PC-3 (cell line): ENCODE measurements around the gene RFTN1. TPM values are rescaled to one million over a fixed set of nuclear protein-coding genes. Genes with fewer than 3 reads are reported as not detected.

Experiments used
- ATAC-seq: fragments of 200-7000 bp; cut with Tn5 transposase; 2 replicates; pipeline ENCODE4 v1.9.1; 2020; ENCODE audit warnings: mild to moderate bottlenecking, moderate library complexity
- BruUV-seq: library from RNA; stranded (reverse); fragments of 400-500 nt; replicated peaks from 2 replicates; lab custom pipeline; 2021; lab: Mats Ljungman, UMichigan
- CTCF ChIA-PET: fragments of 300-600 bp; sonication (Branson Sonifier 250); formaldehyde crosslinking; loops from one replicate; lab custom pipeline; 2022; ENCODE audit warnings: antibody characterized with exemption; lab: Charles Lee
- POLR2A ChIA-PET: fragments of 300-600 bp; sonication (Branson Sonifier 250); formaldehyde crosslinking; loops from one replicate; lab custom pipeline; 2022; ENCODE audit warnings: antibody characterized with exemption; ENCODE audit not compliant: unreplicated experiment; lab: Charles Lee
- DNase-seq: peaks from one replicate; pipeline ENCODE4 v3.0.0-alpha.2; 2015
- H2AFZ ChIP-seq: fragments of 300-600 bp; sonication (generic); 2 replicates; pipeline ENCODE4 v1.6.0; 2016; ENCODE audit warnings: antibody characterized with exemption, low read length
- H3F3A ChIP-seq: fragments of 300-600 bp; sonication (generic); one replicate; pipeline ENCODE4 v1.6.0; 2017; ENCODE audit warnings: antibody characterized with exemption, low read length, control low read depth, mild to moderate bottlenecking; ENCODE audit not compliant: unreplicated experiment
- H3K27ac ChIP-seq: fragments of 300-600 bp; sonication (generic); 2 replicates; pipeline ENCODE4 v1.5.1; 2016; ENCODE audit warnings: mild to moderate bottlenecking, low read length
- H3K27me3 ChIP-seq: fragments of 300-600 bp; sonication (generic); 2 replicates; pipeline ENCODE4 v1.6.1; 2016; ENCODE audit warnings: low read length, mixed read lengths
- H3K36me3 ChIP-seq: fragments of 300-600 bp; sonication (generic); 2 replicates; pipeline ENCODE4 v1.6.1; 2016; ENCODE audit warnings: low read depth, mixed run types, low read length, mixed read lengths
- H3K4me1 ChIP-seq: fragments of 300-600 bp; sonication (generic); 2 replicates; pipeline ENCODE4 v1.5.1; 2016; ENCODE audit warnings: low read length; ENCODE audit not compliant: insufficient read depth
- H3K4me2 ChIP-seq: fragments of 300-600 bp; sonication (generic); 2 replicates; pipeline ENCODE4 v1.6.0; 2016; ENCODE audit warnings: low read length
- H3K4me3 ChIP-seq: fragments of 300-600 bp; sonication (generic); 2 replicates; pipeline ENCODE4 v1.5.1; 2016; ENCODE audit warnings: mild to moderate bottlenecking, low read length, mixed read lengths
- H3K79me2 ChIP-seq: fragments of 300-600 bp; sonication (generic); 2 replicates; pipeline ENCODE4 v1.6.1; 2017; ENCODE audit warnings: low read length, mixed read lengths
- H3K9ac ChIP-seq: fragments of 300-600 bp; sonication (generic); 2 replicates; pipeline ENCODE4 v1.6.0; 2016; ENCODE audit warnings: mild to moderate bottlenecking, low read length
- H3K9me2 ChIP-seq: fragments of 300-600 bp; sonication (generic); replicated peaks from 2 replicates; pipeline ENCODE4 v1.6.1; 2016; ENCODE audit warnings: mixed run types, low read length, mixed read lengths
- H3K9me3 ChIP-seq: fragments of 300-600 bp; sonication (generic); 2 replicates; pipeline ENCODE4 v1.6.1; 2016; ENCODE audit warnings: low read length, mixed read lengths
- H4K20me1 ChIP-seq: fragments of 300-600 bp; sonication (generic); 2 replicates; pipeline ENCODE4 v1.6.1; 2016; ENCODE audit warnings: low read length, mixed read lengths
- CTCF ChIP-seq: fragments of 300-600 bp; sonication (generic); conservative IDR thresholded peaks from 2 replicates; pipeline ENCODE4 v1.5.1; 2017; ENCODE audit warnings: antibody characterized with exemption, low read depth, mild to moderate bottlenecking, low read length
- EZH2 ChIP-seq: fragments of 300-600 bp; sonication (generic); IDR thresholded peaks from one replicate; pipeline ENCODE4 v1.6.1; 2017; ENCODE audit warnings: antibody characterized with exemption, mild to moderate bottlenecking, low read length; ENCODE audit not compliant: unreplicated experiment
- EZH2phosphoT487 ChIP-seq: fragments of 300-600 bp; sonication (generic); IDR thresholded peaks from 2 replicates; pipeline ENCODE4 v1.6.1; 2018; ENCODE audit warnings: mild to moderate bottlenecking, antibody characterized with exemption, low read length, borderline replicate concordance
- intact Hi-C: fragments of 100-400 bp; cut with micrococcal nuclease; formaldehyde crosslinking; loops from 2 replicates; pipeline ENCODE4 v1.9.0; 2023
- total RNA-seq: library from RNA; depleted of rRNA; stranded (reverse); fragments of >200 nt; gene quantifications from 2 replicates; pipeline ENCODE4 v1.2.3, GENCODE V29; 2014

Gene RFTN1
- total RNA-seq, 1 experiment from 2014 or later: 9.7 TPM

DNA sequence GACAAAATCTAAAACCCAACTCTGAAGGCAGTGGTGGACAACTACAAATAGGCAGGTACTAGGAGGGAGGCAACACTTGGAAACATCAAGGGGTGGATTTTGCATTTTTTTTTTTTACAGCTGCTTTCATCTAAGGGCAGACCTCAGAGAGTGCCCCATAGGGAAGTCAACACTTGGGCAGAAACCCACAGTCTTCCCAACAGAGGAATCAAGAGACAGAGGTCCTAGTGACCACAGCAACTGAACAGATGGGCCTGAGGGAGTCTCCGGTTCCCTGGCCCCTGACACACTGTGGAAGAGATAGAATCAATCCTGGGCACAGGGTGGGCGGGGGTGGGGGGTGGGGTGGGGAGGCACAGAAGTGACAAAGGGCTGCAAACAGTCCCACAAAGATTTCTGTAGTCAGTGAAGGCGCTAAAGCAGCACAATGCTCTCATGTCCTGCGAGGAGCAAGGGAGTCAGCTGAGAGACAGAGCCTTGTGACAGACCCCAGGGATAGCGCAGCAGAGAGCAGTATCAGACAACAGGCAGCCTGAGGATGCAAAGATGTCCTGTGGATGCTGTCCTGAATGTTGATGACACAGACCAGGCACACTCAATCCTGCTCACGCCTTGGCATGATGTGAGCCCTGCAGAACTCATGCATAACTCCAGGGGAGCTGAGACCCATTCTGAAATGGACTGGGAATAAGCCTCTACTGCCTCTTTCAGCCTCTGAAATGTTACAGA, 6.9 kb upstream of the RFTN1 start:
- DNase-seq: no peak
- Histone ChIP-seq H3K27ac (no peak overlapping the region), H3K9ac (no peak overlapping the region), H3K4me1 (peaks cover 18% of the 10 kb centered on the region), H4K20me1 (no peaks in the 10 kb centered on the region), H3K27me3 (no peaks in the 10 kb centered on the region), H3F3A (no peaks in the 10 kb centered on the region), H3K4me2 (no peak overlapping the region), H3K4me3 (no peak overlapping the region), H3K36me3 (no peaks in the 10 kb centered on the region), H3K9me2 (no peaks in the 10 kb centered on the region), H3K79me2 (no peaks in the 10 kb centered on the region), H2AFZ (no peak overlapping the region), H3K9me3 (0 out of 2 replicates have a peak, but pooled peaks cover 4% of the 10 kb centered on the region)
- intact Hi-C loops: no loop called here
- POLR2A ChIA-PET: no interaction called here
- no peak for ATAC-seq
- CTCF ChIA-PET: no interaction called here
- TF ChIP-seq EZH2 (no peak), CTCF (no peak), EZH2phosphoT487 (no peak)
- BruUV-seq: no TSS peak

DNA sequence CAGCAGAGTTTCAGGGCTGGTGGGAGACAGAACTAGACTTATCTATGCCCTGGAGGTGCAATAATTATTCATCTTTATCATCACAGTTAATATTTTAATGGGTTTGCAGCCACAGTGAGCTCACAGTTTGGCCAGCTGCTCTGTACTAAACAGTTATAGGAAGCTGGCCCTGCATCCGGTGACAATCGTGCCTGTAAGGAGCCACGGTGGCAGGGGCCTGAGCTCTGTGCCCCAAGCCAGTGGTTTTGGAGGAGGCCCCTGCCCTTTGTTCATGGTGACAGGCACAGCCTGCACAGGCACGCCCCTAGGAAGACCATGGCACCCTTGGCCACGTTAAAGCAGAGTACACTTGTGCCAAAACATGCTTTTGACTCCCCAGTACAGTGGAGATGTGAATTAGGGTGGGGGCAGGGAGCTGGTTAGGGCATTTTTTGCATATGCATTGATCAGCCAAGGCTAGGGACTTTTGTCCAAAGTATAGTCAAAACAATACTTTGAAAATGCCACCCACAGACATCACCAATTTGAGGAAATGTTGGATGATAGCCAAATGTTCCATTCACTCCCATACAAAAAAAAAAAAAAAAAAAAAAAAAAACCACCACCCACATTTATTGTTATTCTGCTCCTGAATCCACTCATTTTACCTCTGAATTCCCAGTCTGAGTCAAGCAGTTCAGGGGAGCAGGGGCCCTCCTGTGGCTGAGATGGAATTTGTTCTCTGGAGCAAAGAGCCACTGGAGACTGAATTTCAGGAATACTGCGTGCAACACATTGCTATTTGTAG, 3.4 kb upstream of the RFTN1 start:
- Histone ChIP-seq H3K27ac (no peak overlapping the region), H3K36me3 (no peaks in the 10 kb centered on the region), H3K27me3 (no peaks in the 10 kb centered on the region), H3K9me3 (no peaks in the 10 kb centered on the region), H3K4me1 (peaks cover 22% of the 10 kb centered on the region), H3F3A (no peaks in the 10 kb centered on the region), H3K4me3 (no peak overlapping the region), H4K20me1 (no peaks in the 10 kb centered on the region), H3K9ac (no peak overlapping the region), H3K9me2 (no peaks in the 10 kb centered on the region), H2AFZ (no peak overlapping the region), H3K4me2 (no peak overlapping the region), H3K79me2 (no peaks in the 10 kb centered on the region)
- DNase-seq (peak; percentile 63), ATAC-seq (peak; percentile 51)
- BruUV-seq: no TSS peak
- intact Hi-C loops: loop anchor here (1.0 to 2.0 kb wide), 4 partner anchors 33 to 227 kb away; no protein-coding TSS in a partner anchor
- TF ChIP-seq CTCF (peak; percentile 71), EZH2 (no peak)
- ChIA-PET POLR2A (no interaction called here), CTCF (interaction anchor here (0.6 to 2.2 kb wide), 3 partner anchors 12 to 539 kb away, joined by 3 to 13 read pairs (median 11); no protein-coding TSS in a partner anchor)
